Prostate gland (tissue), 2 donors: ENCODE results near the gene CIART.

ENCODE experiments used
- CTCF ChIP-seq, 4 experiments: fragments of 200-600 bp in 2 of 4; fragments of 450-650 bp in 2 of 4; sonication (generic) in 2 of 4; IDR thresholded peaks; 1 replicate in 3 of 4; 2 replicates in 1 of 4; pipeline ENCODE4 v1.5.1; 2016 to 2019; ENCODE audit warnings: antibody characterized with exemption in 4 of 4, mild to moderate bottlenecking in 2 of 4, moderate library complexity in 2 of 4
- POLR2A ChIP-seq: fragments of 450-650 bp; IDR thresholded peaks from one replicate; pipeline ENCODE4 v1.6.1; 2016; ENCODE audit warnings: antibody characterized with exemption, mild to moderate bottlenecking
- POLR2AphosphoS5 ChIP-seq: sonication (generic); formaldehyde crosslinking; IDR thresholded peaks from one replicate; pipeline ENCODE4 v1.6.1; 2017; ENCODE audit warnings: antibody characterized with exemption

- TF ChIP-seq CTCF (IDR thresholded peaks at IDR 0.05) (no peak), POLR2AphosphoS5 (no peak), POLR2A (no peak)
These were observed 39.4 kb downstream of the CIART start for GRCh38 chr1:150321826-150322166.
